ENCODE data around the gene SORCS2. TPM values are rescaled to one million over a fixed set of nuclear protein-coding genes. Genes with fewer than 3 reads are reported as not detected.

Gene SORCS2
- polyA plus RNA-seq, 3 donors: 0.46 to 0.55 TPM; not detected in 1

DNA sequence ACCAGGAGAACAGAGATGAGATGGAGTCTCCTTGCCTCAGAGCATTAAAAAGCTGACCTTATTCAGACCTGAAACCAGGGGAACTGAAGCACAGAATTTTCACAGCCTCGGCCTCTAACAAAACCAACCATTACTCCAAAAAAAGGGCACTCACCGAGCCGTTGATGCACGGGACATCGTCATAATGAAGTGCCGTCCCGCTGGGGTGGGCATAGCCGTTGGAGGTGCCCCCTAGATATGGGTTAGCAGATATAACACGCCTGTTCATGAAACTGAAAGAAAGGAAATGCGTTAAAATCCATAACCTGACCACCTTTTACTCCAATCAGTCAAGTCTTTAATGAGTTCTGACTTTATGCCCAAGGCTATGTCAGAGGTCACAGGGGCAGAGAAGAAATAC lies 593.7 kb downstream of the SORCS2 start:
- WGBS (ENCODE audit: insufficient coverage): 94% methylated on average over 4 of the region's 10 CpGs
- intact Hi-C loops (cut with micrococcal nuclease): no loop called here

DNA sequence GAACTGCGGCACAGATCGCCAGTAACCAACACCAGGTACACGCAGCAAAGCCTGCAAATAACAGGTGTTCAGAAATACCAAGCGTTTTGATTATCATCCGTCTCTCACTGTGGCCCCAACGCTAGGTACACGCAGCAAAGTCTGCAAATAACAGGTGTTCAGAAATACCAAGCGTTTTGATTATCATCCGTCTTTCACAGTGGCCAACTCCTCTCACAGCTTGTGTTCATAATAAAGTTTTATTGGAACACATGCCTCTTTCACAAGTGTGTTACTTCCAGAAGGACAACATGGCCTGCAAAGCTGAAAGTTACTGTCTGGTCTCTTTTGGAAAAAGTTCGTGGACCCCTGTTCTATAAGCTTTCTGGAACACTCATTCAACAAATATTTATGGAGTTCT lies 594.2 kb downstream of the SORCS2 start:
- no peak overlapping the region for H3K4me2 ChIP-seq (replicated peaks; ENCODE audit: extremely low read depth, low read length, poor library complexity, severe bottlenecking)
- DNase-seq: no peak
- H3K27me3 Mint-ChIP-seq (ENCODE audit: low read depth in 3 of 3): peaks cover 2 to 8% (median 2%) of the 10 kb centered on the region in 3 donors
- H3K4me3 Mint-ChIP-seq: no peak overlapping the region
- no peak overlapping the region for H3K9ac ChIP-seq (ENCODE audit: insufficient read depth, low read length, poor library complexity, severe bottlenecking)
- TF ChIP-seq, protein P1, sequence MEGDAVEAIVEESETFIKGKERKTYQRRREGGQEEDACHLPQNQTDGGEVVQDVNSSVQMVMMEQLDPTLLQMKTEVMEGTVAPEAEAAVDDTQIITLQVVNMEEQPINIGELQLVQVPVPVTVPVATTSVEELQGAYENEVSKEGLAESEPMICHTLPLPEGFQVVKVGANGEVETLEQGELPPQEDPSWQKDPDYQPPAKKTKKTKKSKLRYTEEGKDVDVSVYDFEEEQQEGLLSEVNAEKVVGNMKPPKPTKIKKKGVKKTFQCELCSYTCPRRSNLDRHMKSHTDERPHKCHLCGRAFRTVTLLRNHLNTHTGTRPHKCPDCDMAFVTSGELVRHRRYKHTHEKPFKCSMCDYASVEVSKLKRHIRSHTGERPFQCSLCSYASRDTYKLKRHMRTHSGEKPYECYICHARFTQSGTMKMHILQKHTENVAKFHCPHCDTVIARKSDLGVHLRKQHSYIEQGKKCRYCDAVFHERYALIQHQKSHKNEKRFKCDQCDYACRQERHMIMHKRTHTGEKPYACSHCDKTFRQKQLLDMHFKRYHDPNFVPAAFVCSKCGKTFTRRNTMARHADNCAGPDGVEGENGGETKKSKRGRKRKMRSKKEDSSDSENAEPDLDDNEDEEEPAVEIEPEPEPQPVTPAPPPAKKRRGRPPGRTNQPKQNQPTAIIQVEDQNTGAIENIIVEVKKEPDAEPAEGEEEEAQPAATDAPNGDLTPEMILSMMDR (IDR thresholded peaks at IDR 0.05): no peak
- H4K20me1 ChIP-seq (ENCODE audit: insufficient read depth, low read length): no peaks in the 10 kb centered on the region
- no peak overlapping the region for H3K27ac Mint-ChIP-seq
- no peaks in the 10 kb centered on the region for H3K79me2 ChIP-seq (ENCODE audit: insufficient read depth, low read length)
- H3K27ac ChIP-seq (ENCODE audit: low read depth in 1 of 2, low read length in 2 of 2): no peak overlapping the region
- no peaks in the 10 kb centered on the region for H3K27me3 ChIP-seq (ENCODE audit: control insufficient read depth in 2 of 2, insufficient read depth in 2 of 2, low read length in 2 of 2)
- no peak overlapping the region for H2AFZ ChIP-seq (ENCODE audit: insufficient read depth, low read depth, low read length, poor library complexity, severe bottlenecking)
- peaks cover 0 to 3% (median 0%) of the 10 kb centered on the region in 7 donors for H3K9me3 Mint-ChIP-seq
- no peaks in the 10 kb centered on the region for H3K9me3 ChIP-seq (replicated peaks in 1 of 2; ENCODE audit: control insufficient read depth in 1 of 2, insufficient read depth in 1 of 2, low read length in 2 of 2)
- peaks cover 5 to 7% of the 10 kb centered on the region in 2 donors for H3K4me1 ChIP-seq (ENCODE audit: control insufficient read depth in 1 of 2, insufficient read depth in 2 of 2, low read length in 2 of 2)
- H3K4me1 Mint-ChIP-seq: peaks cover 17% of the 10 kb centered on the region
- intact Hi-C loops (cut with micrococcal nuclease): no loop called here
- H3K4me3 ChIP-seq (replicated peaks in 1 of 3; ENCODE audit: low read depth in 2 of 3, low read length in 3 of 3): no peak overlapping the region
- peaks cover 0 to 13% of the 10 kb centered on the region in 2 donors for H3K36me3 Mint-ChIP-seq
- 92% methylated on average over 9 of the region's 10 CpGs for WGBS (ENCODE audit: insufficient coverage)
- no peaks in the 10 kb centered on the region for H3K36me3 ChIP-seq (replicated peaks in 1 of 2; ENCODE audit: control insufficient read depth in 1 of 2, insufficient read depth in 2 of 2, low read length in 2 of 2)

More for the DNA sequence above, 593.7 kb downstream of the SORCS2 start:
- Histone ChIP-seq H3K9ac (ENCODE audit: insufficient read depth, low read length, poor library complexity, severe bottlenecking) (no peak overlapping the region), H3K36me3 (replicated peaks in 1 of 2; ENCODE audit: control insufficient read depth in 1 of 2, insufficient read depth in 2 of 2, low read length in 2 of 2) (no peaks in the 10 kb centered on the region), H4K20me1 (ENCODE audit: insufficient read depth, low read length) (no peaks in the 10 kb centered on the region), H3K27ac (ENCODE audit: low read depth in 1 of 2, low read length in 2 of 2) (no peak overlapping the region), H3K4me2 (replicated peaks; ENCODE audit: extremely low read depth, low read length, poor library complexity, severe bottlenecking) (no peak overlapping the region), H3K4me1 (ENCODE audit: control insufficient read depth in 1 of 2, insufficient read depth in 2 of 2, low read length in 2 of 2) (peaks cover 8 to 9% of the 10 kb centered on the region in 2 donors), H3K4me3 (replicated peaks in 1 of 3; ENCODE audit: low read depth in 2 of 3, low read length in 3 of 3) (no peak overlapping the region), H3K27me3 (ENCODE audit: control insufficient read depth in 2 of 2, insufficient read depth in 2 of 2, low read length in 2 of 2) (no peaks in the 10 kb centered on the region), H3K79me2 (ENCODE audit: insufficient read depth, low read length) (no peaks in the 10 kb centered on the region), H2AFZ (ENCODE audit: insufficient read depth, low read depth, low read length, poor library complexity, severe bottlenecking) (no peak overlapping the region), H3K9me3 (replicated peaks in 1 of 2; ENCODE audit: control insufficient read depth in 1 of 2, insufficient read depth in 1 of 2, low read length in 2 of 2) (no peaks in the 10 kb centered on the region)
- no peak for DNase-seq
- TF ChIP-seq, protein P1 (IDR thresholded peaks at IDR 0.05): no peak
- Mint-ChIP-seq H3K4me3 (no peak overlapping the region), H3K9me3 (peaks cover 0 to 3% (median 0%) of the 10 kb centered on the region in 7 donors), H3K27ac (no peak overlapping the region), H3K36me3 (peaks cover 0 to 15% of the 10 kb centered on the region in 2 donors), H3K27me3 (ENCODE audit: low read depth in 3 of 3) (peaks cover 0 to 11% (median 2%) of the 10 kb centered on the region in 3 donors), H3K4me1 (peaks cover 22% of the 10 kb centered on the region)

All from CD14-positive monocyte (primary cell).